GM18526 (cell line): ENCODE measurements around the gene PACSIN2.

Source experiments
- POLR2A ChIP-seq: IDR thresholded peaks from 3 replicates; pipeline ENCODE4 v1.6.1; 2011; ENCODE audit not compliant: insufficient read length; ENCODE audit errors: extremely low read depth

The PACSIN2 gene

DNA sequence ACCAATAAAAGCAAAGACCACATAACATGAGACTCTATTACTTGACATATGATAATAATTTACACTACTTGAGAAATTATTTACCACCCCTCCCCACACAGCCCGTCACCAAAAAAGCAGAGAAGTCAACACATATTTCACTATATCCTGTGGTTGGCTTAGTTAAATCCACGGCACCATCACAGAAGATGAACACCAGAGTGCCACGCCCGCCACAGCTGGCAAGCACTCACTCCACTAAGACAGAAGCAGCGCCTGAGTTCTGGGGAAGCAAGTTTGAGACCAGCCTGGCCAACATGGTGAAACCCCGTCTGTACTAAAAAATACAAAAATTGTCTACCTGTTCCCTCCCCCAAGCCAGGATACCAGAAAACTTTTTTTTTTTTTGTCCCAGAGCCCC lies 53.1 kb downstream of the PACSIN2 start:
- TF ChIP-seq POLR2A = no peak

DNA sequence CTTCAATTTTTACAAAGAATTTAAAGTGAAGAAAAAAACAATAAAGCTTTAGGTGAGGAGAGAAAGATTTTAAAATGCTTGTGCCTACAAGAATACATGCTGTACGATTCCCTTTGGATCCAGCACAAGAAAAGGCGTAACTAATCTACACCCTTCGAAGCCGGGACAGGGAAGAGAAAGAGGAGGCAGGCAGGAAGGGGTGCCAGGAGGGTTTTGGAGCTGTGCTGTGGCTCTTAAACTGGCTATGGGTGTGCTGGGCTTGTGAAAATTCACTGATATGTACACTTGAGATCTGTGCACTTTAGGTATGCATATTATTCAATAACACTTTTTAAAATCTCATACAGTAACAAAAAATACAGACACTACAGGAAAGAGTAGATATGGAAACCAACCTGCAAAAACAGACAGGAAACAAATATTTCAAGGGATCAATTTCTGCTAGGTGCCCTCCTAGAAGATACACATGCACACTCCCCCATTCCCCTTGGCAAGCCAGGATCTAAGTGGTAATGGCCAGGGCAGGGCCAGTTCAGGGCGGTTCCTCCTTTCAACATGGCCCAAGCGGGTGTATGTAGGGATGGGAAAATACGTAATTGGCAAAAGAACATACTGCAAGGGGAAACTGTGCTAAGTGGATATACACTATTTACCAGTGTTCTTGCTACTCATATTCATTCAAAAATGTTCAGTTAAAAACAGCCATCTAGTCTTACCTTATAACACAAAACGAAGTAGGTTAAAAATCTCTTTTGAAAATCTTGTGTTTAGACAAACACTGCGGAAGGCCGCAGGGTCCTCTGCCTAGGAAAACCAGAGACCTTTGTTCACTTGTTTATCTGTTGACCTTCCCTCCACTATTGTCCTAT lies 54.2 kb downstream of the PACSIN2 start:
- no peak for TF ChIP-seq POLR2A

DNA sequence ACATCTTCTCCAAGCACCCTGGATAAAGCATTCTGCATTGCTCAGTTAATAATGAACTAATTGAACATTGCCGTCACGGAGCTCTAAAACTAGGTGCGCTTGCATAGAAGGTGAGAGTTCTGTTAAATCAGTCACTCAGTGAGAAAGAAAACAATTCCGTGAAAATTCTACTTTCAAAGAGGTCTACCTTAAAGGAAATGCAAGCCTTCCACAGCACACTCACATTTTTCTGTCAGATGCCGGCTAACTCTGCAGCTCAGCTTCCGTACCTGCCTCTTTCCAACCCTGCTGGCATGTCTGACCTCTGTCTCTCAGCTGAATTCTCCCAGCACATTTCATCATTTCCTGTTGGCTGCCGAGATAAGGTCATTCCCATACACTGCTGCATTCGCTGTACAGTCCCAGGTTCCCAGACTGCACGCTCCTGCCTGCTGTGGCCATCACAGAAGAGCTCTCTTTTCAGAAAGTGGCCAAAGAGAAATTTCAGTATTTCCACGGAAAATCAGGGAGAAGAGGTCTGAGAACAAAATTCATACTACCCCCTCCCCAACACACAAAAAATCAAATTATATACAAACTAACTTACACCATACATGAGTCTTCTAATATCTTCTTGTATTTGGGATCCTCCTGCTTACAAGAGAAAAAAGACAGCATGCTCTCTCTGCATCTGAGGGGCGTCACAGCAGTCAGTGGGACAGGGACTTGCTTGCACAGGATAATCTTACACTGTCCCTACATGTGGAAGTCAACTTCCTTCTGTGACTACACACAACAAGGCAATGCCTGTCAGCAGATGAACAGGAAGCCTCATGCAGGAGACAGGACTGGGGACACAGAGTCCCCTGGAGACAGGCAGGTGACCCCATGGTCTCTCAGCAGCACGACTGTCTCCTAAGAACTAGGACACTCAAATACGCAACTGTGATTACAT lies 55.1 kb downstream of the PACSIN2 start:
- no peak for TF ChIP-seq POLR2A

DNA sequence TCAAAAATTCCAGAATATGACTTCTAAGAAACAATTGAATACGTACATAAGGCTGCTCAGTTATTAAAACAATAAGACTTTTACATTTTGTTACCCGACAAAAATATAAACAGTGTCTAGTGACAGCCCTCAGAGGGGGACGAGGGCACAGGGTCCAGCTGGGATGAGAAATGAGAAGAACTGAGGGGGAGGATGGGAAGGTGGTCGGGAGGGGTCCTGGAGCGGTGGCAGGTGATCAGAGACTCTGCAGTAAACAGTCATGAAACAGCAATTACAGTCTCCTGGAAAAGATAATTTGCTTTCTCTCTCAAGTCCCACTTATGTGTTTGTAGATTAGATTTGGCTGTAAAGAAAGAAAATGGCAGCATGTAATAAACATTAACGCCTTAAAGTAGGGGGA lies 56.0 kb downstream of the PACSIN2 start:
- no peak for TF ChIP-seq POLR2A

DNA sequence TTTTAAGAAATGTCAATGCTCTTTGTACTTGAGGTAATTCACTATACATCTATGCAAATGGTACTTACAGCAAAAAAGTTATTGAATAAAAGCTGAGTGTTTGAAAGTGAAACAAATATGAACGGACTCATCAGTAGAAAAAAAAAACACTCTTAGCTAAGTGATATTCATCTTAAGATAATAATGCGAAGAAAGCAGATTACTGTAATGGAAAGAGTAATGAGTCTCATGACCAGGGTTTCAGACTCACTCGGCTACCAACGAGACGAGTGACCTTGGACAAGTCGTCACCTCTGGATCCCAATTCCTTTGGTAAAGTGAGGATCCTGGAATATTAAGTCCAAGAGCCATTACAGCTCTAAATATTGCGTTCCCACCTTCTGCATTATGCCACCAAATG lies 57.0 kb downstream of the PACSIN2 start:
- no peak for TF ChIP-seq POLR2A

DNA sequence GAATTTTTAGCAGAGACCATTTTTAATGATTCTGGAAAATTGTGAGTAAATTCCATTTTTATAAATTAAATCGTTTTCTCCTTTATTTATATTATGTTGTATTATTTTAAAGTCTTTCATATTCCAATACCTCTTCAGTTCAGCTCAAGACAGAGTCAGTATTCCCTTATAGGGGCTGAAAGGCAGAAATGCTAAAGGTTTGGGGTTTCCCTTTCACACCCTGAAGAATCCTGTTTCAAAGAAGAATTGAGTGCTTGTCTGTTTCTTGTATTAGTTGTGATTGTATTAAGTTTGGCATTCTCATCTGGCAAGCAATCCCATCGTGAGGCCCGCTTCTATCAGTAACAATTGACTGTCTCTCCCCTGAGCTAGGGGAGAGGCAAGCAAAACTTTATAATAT lies 57.4 kb downstream of the PACSIN2 start:
- TF ChIP-seq POLR2A = no peak

DNA sequence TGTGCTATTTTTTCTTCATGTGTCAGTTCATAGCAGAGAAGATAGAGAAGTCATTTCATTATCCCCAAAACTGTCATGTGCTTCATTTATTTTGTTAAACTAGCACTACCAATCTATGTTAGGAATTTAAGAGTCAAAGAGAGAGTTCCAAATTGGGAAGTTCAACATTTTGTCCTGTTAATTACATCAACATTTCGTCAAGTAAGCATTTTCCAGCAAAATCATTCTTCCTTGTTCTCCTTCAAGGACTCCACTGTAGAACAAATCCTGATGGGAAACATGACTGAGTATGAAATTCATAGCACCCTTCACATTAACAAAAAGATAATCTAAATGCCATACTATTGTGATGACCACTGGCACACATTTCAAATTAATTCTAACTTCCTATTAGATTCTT lies 59.1 kb downstream of the PACSIN2 start:
- no peak for TF ChIP-seq POLR2A

DNA sequence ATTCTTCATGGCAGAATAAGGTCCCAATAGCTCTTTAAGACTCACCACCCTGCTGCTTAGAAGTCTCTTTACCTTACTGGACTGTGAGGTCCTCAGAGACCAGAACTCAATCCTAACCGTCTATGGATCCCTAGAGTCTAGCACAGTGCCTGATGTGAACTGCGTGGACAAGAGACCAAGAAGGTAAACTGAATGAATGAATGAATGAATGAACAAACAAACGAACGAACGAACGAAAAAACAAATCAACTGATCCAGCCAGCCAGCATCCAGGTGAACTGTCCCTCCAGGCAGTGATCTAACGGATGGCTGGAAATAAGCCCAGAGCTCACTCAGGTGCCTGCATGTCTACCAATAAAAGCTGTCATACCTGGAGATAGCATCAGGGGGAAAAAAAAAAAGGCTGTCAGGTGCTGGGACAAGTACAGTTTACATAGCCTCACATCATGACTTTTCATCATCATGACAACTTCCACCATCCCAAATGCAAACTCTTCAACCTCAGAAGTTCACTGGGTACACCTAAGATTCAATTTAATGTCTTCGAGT lies 59.8 kb downstream of the PACSIN2 start:
- no peak for TF ChIP-seq POLR2A

DNA sequence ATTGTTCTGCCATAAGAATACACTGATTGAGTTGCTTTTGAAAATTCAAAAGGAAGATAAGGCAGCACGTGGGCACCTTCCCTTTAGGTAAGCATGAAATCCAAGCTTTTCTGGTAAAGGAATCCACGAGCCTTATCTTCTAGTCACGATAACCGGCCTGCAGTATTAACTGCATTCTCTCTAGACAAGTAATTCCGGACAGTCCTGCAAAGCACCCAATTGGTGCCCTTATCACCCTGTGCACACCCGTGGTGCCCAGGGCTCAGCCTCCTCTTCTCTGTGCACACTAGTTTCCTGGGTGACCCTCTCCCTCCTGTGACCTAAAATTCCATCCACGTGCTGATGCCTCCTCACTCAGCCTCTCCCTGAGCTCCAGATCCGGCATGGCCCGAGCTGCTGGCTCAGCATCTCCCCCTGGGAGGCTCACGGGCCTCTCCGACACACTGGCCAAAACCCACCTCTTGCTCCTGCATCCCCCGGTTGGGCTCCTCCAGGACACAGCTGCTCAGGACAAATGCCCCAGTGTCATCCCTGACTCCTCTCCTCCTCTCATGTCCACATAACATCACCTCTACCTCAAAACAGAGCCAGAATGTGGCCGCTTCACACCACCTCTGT lies 63.7 kb downstream of the PACSIN2 start:
- no peak for TF ChIP-seq POLR2A

DNA sequence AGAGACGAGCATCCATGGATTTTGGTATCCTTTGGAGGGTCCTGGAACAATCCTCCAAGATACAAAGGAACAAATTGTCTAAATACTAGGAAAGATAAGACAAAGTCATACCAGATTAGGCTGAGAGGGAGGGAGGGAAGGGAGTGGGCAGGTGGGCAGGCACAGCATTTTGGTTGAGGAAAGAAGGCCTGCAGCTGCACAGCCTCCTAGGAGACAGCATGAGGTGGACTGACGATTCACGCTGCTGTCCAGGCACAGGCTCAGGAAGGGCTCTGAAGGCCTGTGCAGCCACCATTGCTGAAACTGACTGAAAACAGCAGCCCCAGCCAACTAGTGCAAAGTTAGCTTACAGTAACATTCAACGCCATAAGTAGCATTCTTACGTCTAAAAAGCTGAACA lies 64.7 kb downstream of the PACSIN2 start:
- no peak for TF ChIP-seq POLR2A

DNA sequence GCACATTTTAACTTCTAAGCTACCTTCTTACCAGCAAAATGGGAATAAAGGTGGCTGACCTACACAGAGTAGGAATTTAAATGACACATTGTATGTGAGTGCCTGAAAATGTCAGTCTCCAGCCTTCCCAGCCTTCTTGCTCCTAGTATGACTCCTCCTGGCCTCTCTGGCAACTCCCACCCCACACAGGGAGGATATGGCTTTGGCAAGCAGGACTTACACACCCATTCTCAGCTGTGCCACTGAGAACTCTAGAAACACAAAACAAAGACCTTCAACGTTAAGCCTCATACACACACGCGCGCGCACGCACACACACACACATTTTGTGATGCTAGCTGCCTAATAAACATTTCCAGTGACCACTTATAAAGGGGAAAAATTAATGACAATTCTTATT lies 65.8 kb downstream of the PACSIN2 start:
- no peak for TF ChIP-seq POLR2A

DNA sequence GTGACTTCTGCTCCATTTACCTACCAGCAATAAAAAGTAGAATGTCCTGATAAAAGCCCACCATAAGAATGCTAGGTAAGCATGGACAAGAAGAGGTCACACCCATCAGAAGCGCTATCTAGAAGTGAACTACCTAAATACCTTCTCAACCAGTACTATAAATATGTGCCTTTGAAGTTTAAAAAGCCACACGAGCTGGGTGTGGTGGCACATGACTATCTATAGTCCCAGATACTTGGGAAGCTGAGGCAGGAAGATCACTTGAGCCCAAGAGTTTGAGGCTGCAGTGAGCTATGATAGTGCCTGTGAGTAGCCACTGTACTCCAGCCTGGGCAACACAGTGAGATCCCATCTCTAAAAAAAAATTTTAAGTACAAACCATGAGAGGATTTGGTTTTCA lies 66.7 kb downstream of the PACSIN2 start:
- TF ChIP-seq POLR2A = no peak

DNA sequence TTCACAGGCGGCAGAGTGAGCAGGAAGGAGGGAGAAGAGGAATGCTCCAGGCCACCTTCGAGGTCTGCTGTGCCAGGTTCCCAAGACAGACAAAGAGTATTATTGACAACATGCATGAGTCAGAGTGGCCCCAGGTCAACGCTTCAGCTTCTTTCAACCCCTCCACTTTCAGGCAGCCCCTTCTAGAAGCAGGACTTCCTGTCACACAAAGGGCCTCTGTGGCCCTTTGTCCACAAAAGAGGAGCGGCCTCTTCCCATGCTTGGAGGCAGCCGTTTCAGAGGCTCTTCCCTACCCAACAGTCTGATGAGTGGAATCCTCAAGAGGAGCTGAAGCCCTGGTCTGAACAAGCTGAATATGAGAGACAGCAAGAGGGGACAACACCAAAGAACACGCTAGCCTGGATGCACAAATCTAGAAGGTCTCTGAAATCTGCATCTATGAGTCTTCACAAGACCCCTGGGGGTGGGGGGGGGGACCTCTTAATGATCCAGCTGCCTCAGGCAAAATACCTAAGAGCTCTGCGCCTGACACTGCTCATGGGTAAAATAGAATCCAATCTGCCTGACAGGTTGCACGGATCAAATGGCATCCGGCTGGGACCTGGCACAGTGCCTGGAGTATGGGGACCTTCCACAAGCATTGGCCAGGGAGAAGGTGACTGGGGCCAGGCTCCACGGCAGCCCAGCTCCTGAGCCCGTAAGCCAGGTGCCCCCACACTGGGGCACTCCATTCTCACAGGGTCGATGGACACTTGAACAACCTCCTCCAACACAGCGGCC lies 67.5 kb downstream of the PACSIN2 start:
- TF ChIP-seq POLR2A = no peak

DNA sequence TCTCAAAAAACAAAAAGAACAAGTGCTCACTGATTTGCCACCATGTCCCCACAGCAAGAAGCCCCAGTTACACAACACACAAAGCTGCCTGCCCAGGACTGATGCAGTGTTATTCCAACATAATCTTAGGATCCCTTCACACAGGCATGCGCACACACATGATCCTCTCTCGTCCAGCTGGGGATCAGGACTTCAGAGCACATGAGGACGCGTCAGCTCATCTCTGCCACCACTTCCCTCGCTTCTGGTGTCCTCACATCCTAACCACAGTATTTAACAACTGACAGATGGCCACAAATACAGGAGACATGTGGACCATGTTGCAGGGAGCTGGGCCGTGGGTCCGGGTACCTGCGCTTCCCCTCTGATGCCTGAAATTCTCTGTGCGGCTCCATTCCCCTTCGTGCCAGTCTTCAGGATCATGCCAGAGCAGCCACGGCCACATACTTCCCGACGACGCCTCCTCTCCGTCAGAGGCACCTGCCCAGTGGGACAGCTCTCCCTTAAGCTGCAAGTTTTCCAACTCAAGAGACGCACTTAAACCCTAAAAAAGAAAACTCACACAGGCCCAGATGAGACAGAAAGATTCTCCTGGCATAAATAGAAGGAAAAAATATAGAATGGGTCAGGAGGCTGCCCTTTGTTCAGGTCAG lies 68.3 kb downstream of the PACSIN2 start:
- no peak for TF ChIP-seq POLR2A
